ENCODE measurements around the gene CEP112. TPM values are rescaled to one million over a fixed set of nuclear protein-coding genes. Genes with fewer than 3 reads are reported as not detected.

The CEP112 gene
- total RNA-seq, 4 donors from 2014 or later = 15.8 to 50.3 (median 20.2) TPM

DNA sequence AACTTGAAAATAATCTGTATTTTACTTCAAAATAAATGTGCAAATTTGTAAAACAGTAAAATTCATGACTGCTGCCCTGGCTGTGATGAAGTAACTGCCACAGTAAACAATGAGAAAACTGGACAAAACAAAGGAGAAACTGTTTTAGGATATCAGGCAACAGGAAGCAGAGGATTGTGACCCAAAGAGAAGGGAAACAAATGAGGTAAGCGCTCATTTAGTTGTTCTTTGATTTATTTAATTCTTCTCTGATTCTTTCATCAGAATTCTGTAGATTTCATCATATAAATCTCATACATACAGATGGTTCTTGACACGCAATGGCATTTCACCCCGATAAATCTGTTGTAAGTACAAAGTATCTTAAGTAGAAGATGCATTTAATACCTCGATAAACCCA lies 432.4 kb downstream of the CEP112 start:
- TF ChIP-seq, protein P1, sequence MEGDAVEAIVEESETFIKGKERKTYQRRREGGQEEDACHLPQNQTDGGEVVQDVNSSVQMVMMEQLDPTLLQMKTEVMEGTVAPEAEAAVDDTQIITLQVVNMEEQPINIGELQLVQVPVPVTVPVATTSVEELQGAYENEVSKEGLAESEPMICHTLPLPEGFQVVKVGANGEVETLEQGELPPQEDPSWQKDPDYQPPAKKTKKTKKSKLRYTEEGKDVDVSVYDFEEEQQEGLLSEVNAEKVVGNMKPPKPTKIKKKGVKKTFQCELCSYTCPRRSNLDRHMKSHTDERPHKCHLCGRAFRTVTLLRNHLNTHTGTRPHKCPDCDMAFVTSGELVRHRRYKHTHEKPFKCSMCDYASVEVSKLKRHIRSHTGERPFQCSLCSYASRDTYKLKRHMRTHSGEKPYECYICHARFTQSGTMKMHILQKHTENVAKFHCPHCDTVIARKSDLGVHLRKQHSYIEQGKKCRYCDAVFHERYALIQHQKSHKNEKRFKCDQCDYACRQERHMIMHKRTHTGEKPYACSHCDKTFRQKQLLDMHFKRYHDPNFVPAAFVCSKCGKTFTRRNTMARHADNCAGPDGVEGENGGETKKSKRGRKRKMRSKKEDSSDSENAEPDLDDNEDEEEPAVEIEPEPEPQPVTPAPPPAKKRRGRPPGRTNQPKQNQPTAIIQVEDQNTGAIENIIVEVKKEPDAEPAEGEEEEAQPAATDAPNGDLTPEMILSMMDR (IDR thresholded peaks at IDR 0.05) = no peak
- ATAC-seq (ENCODE audit: low FRiP score) = no peak
- no peak for DNase-seq (ENCODE audit: low spot score)

DNA sequence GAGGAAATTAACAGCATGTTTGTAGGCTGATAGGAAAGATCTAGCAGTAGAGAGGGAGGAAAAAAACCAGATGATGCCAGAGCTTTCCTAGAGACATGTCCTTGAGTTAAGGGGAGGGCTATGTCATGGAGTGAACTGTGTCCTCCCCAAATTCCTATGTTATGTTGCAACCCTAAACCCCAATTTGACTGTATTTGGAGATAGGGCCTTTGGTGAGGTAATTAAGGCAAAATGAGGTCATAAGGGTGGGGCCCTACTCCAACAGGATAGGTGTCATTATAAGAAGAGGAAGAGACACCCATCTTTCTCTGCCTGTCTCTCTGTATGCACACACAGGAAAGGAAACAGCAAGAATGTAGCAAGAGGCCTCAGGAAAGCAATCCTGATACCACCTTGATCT lies 435.2 kb downstream of the CEP112 start:
- ATAC-seq (ENCODE audit: low FRiP score) = no peak
- TF ChIP-seq, protein P1 (IDR thresholded peaks at IDR 0.05) = no peak

DNA sequence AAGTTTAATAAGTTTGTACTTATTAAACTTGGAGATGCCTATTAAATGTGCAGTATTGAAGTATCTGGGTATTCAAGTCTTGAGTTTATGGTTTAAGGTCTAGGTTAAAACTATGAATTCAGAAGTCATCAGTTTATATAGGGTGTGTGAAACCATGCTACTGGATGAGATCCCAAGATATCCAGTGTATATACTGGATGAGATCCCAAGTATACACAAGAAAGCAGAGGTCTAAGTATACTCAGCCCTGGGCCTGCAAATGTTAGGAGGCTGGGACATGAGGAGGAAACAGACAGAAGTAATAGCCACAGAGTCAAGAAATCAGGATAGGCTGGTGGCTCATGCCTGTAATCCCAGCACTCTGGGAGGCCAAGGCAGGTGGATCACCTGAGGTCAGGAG lies 436.1 kb downstream of the CEP112 start:
- DNase-seq (ENCODE audit: low spot score) (no peak), ATAC-seq (ENCODE audit: low FRiP score) (no peak)
- TF ChIP-seq, protein P1 (IDR thresholded peaks at IDR 0.05) = no peak

More for the DNA sequence above, 435.2 kb downstream of the CEP112 start:
- DNase-seq (ENCODE audit: low spot score) = no peak

DNA sequence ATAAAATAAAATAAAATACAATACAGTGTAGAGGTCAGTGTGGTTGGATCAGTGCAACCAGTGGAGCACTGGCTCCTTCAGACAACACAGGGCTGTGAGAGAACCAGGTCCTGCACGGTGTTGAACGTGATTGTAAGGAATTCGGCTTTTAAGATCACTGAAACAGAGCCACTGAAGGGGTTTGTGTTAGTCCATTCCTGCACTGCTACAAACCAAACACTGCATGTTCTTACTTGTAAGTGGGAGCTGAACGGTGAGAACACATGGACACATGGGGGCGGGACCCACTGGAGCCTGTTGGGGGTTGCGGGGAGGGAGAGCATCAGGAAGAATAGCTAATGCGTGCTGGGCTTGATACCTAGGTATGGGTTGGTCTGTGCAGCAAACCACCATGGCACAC lies 437.3 kb downstream of the CEP112 start:
- ATAC-seq (ENCODE audit: low FRiP score) (no peak), DNase-seq (ENCODE audit: low spot score) (no peak)
- TF ChIP-seq, protein P1 (IDR thresholded peaks at IDR 0.05) = no peak

DNA sequence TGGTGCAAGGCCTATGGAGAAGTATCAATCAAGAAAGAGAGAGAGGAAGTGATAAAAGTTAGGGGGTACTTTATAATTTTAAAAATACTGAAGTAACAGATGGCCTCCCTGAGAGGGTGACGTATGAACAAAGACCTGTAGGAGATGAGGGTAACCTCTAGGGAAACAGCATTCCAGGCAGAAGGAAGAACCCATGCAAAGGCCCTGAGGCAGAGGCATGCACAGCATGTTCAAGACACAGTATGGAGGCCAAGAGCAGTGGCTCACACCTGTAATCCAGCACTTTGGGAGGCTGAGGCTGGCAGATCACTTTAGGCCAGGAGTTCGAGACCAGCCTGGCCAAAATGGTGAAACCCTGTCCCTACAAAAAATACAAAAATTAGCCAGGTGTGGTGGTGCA lies 437.9 kb downstream of the CEP112 start:
- DNase-seq (ENCODE audit: low spot score) = no peak
- no peak for ATAC-seq (ENCODE audit: low FRiP score)
- TF ChIP-seq, protein P1 (IDR thresholded peaks at IDR 0.05) = no peak

DNA sequence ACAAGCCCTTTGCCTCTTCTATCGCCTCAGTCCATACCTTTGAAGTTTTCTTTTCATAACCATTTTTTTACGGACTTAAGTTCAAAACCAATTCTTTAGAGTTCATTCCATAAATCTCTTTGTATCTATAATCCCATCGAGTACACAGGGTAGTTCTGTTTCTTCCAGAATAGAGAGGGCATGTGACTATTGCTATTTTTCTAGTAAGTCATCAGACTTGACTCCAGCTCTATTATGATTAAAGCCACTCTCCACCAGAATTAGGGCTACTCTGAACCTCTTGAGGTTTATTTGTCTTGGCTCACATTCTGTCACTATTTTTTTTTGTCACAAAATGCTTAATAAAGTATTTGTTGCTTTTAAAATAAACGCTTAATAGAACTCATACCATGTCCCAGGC lies 438.6 kb downstream of the CEP112 start:
- ATAC-seq (ENCODE audit: low FRiP score) (no peak), DNase-seq (ENCODE audit: low spot score) (no peak)
- TF ChIP-seq, protein P1 (IDR thresholded peaks at IDR 0.05) = no peak

DNA sequence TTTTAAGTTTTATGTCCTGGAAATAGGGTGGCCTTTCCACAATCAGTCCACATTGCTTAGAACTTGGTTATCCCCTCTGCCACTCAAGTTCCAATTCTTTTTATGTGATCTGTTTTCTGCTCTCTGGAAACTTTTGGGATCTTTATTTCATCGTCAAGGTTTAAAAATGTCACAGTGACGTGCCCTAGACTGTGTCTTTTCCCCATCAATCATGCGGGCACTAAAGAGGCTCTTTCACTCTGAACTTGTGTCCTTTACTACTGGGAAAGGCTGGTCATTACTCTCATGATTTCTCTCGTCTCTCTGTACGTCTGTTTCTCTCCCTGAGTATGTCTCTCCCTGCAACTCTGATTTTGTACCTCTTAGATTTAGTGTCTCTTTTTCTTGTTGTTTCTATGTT lies 440.7 kb downstream of the CEP112 start:
- ATAC-seq (ENCODE audit: low FRiP score) (no peak), DNase-seq (ENCODE audit: low spot score) (no peak)
- TF ChIP-seq, protein P1 (IDR thresholded peaks at IDR 0.05) = no peak
